HFF-Myc (cell line): Measurements from ENCODE around the gene LSM14A.
A peak's percentile ranks its signal among the peaks of the same experiment; 100 is the strongest.

ENCODE experiments used
- DNase-seq: peaks from one replicate; pipeline ENCODE4 v3.0.0-alpha.2; 2011; ENCODE audit warnings: low read depth; ENCODE audit errors: extremely low read depth
- H3K4me3 ChIP-seq: replicated peaks from 2 replicates; pipeline ENCODE4 v1.5.1; 2011; ENCODE audit warnings: low read depth, mild to moderate bottlenecking, control low read depth, low read length
- CTCF ChIP-seq: IDR thresholded peaks from 2 replicates; pipeline ENCODE4 v1.5.1; 2012; ENCODE audit warnings: mild to moderate bottlenecking, low read depth, low read length, control low read depth; ENCODE audit errors: missing control alignments

LSM14A gene

DNA sequence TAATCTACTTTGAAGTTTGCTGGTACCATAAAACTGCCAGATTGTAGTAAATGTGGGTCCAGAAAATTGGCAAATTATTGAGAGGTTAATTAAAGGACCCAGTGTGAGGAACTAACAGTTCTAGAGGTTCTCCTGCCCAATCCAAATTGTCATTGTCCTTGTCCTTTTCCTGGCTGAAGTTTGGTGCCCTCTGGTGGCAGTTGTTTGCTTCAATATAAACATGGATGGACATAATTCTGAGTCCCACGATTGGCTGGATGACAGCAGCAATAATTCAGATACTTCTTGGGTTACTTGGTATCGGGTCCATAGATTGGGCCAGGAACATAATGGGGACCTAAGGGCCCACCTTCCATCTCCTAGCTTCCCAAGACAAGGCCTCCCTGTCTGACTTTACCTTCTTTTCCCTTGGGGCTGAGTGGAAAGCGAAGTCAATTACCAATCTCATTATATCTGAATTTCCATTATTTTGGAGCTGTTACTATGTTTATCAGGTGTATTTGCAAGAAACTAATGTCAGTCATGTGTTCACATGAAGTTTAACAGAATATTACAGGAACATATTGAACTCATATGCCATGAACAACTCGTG lies 48.3 kb downstream of the LSM14A start:
- no peak overlapping the region for H3K4me3 ChIP-seq
- TF ChIP-seq CTCF, result peak; percentile 80
- DNase-seq, result no peak

DNA sequence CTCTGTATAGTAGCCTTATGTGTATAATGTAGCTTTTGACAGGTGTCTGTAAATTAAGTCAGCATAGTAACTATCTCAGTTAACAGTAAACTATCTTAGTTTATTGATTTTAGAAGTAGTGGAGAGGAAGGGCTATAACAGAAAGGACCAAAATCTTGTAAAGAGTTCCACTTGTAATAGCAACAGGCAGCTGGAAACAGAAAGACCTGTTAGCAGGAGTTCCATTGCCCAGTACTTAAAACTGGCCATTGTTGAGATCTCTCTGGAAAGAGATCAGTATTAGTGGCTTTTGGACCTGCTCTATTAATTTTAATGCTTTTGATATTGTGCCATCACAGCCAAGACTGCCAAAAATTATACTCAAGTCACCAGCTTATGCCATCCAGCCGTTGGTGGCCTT lies 50.1 kb downstream of the LSM14A start:
- H3K4me3 ChIP-seq, result no peak overlapping the region
- DNase-seq, result no peak
- no peak for TF ChIP-seq CTCF

- TF ChIP-seq CTCF, result no peak
- no peak for DNase-seq
- no peak overlapping the region for H3K4me3 ChIP-seq
Measured at GRCh38 chr19:34224996-34225658, 52.8 kb downstream of the LSM14A start.

DNA sequence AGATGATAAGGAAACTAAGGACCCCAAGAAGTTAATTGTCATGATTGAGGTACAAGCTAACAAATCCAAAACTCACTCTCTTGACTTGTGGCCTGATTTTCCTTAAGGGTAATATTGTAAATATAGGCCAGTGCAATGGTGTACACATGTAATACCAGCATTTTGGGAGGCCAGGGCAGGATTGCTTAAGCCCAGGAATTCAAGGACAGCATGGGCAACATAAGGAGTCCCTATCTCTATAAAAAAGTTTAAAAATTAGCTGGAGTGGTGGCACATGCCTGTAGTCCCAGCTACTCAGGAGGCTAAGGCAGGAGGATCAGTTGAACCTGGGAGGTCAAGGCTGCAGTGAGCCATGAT lies 53.3 kb downstream of the LSM14A start:
- no peak for DNase-seq
- no peak for TF ChIP-seq CTCF

GRCh38 chr19:34226036-34226435 lies 53.7 kb downstream of the LSM14A start:
- H3K4me3 ChIP-seq, result no peak overlapping the region
- DNase-seq, result no peak
- no peak for TF ChIP-seq CTCF

More for the DNA sequence above, 53.3 kb downstream of the LSM14A start:
- no peak overlapping the region for H3K4me3 ChIP-seq

DNA sequence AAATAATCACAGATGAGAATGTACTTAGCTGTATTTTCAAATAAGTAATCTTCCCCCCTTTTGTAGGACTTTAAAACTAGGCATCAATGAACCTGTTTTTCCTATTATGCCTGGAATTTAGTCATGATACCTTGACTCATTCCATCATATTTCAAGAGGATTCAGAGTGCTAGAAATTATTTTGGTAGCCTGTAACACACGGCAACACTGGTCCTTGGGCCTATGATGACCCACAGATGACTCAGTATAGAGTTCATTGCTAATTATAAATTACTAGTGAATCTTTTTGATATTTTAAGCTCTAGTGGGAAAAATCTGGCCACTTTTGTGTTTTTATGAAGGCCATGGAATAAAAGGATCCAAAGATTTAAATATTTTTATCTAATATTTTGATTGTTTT lies 56.0 kb downstream of the LSM14A start:
- DNase-seq, result no peak
- TF ChIP-seq CTCF, result no peak
- H3K4me3 ChIP-seq, result no peak overlapping the region

DNA sequence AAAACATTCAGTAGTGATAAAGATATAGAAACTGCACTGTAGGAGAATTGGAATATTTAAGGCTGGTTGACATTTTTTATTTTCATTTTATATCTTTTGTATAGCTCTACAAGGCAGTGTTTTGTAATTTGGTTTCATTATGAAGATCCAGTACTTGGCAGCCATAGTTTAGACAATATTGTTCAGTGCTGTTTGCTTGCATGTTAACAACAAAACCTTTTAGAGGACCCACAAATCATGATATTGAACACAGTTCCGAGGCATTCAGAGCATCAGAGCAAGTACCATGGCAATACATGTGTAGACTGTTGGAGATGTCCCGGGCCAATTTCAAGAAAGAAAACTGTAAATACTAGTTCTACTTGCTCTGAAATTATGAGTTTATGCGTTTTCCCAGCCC lies 56.5 kb downstream of the LSM14A start:
- no peak for DNase-seq
- TF ChIP-seq CTCF, result no peak
- no peak overlapping the region for H3K4me3 ChIP-seq
